Measurements from ENCODE around the gene TTC13. TPM values are rescaled to one million over a fixed set of nuclear protein-coding genes. Genes with fewer than 3 reads are reported as not detected.

Gene TTC13
- polyA plus RNA-seq, 1 of the 3 experiments (the other 2 are of a cell fraction): 5.5 TPM

GRCh38 chr1:231016234-231016633 lies 37.6 kb upstream of the TTC13 start:
- H4K20me1 ChIP-seq (ENCODE audit: insufficient read depth): no peaks in the 10 kb centered on the region
- no peaks in the 10 kb centered on the region for H3K36me3 ChIP-seq (replicated peaks in 1 of 2; ENCODE audit: control insufficient read depth in 1 of 2, insufficient read depth in 2 of 2, low read length in 1 of 2)
- no peak for DNase-seq
- no peaks in the 10 kb centered on the region for H3K9me3 ChIP-seq
- H3K79me2 ChIP-seq (ENCODE audit: insufficient read depth): no peaks in the 10 kb centered on the region
- H3F3A ChIP-seq (replicated peaks; ENCODE audit: insufficient read depth): no peaks in the 10 kb centered on the region
- CTCF ChIA-PET: interaction anchor here (0.9 kb wide), 1 partner anchor 15 kb away, joined by 3 read pairs; no protein-coding TSS in a partner anchor
- no peak overlapping the region for H3K9ac ChIP-seq
- no peak overlapping the region for H3K4me2 ChIP-seq
- H3K4me3 ChIP-seq (ENCODE audit: low read depth in 2 of 2, low read length in 1 of 2): no peak overlapping the region
- POLR2A ChIA-PET: no interaction called here
- no peaks in the 10 kb centered on the region for H3K4me1 ChIP-seq (ENCODE audit: control insufficient read depth in 1 of 2, insufficient read depth in 2 of 2, low read depth in 1 of 2, low read length in 1 of 2)
- WGBS (ENCODE audit: low lambda C conversion rate): 87% methylated on average over 6 of the region's 6 CpGs
- H3K27me3 ChIP-seq (ENCODE audit: insufficient read depth): no peaks in the 10 kb centered on the region
- H2AFZ ChIP-seq (ENCODE audit: low read depth): no peak overlapping the region
- no peak overlapping the region for H3K27ac ChIP-seq (ENCODE audit: low read depth in 2 of 2, low read length in 1 of 2)
- TF ChIP-seq TCF12 (IDR thresholded peaks at IDR 0.05) (no peak), NRF1 (IDR thresholded peaks at IDR 0.05; ENCODE audit: low read depth, low read length) (no peak), JUND (IDR thresholded peaks at IDR 0.05) (no peak), GATA2 (CRISPR knock-in tag; IDR thresholded peaks at IDR 0.05) (no peak), YY1 (IDR thresholded peaks at IDR 0.05; ENCODE audit: low read depth) (no peak), SIN3A (IDR thresholded peaks at IDR 0.05; ENCODE audit: borderline replicate concordance, low read depth, low read length) (no peak), TAF1 (IDR thresholded peaks at IDR 0.05; ENCODE audit: borderline replicate concordance, low read depth, low read length) (no peak), MEF2A (IDR thresholded peaks at IDR 0.05; ENCODE audit: borderline replicate concordance, low read depth) (no peak), NFIC (IDR thresholded peaks at IDR 0.05; ENCODE audit: borderline replicate concordance) (no peak), RFX5 (IDR thresholded peaks at IDR 0.05; ENCODE audit: low read length) (no peak), CTCF (IDR thresholded peaks at IDR 0.05) (no peak), SMC3 (IDR thresholded peaks at IDR 0.05; ENCODE audit: low read depth, low read length) (no peak), FOXM1 (IDR thresholded peaks at IDR 0.05; ENCODE audit: low read depth) (no peak), EZH2phosphoT487 (IDR thresholded peaks at IDR 0.05; ENCODE audit: borderline replicate concordance, low read depth) (no peak), IRF3 (IDR thresholded peaks at IDR 0.05; ENCODE audit: low read depth, low read length) (no peak)
- TF ChIP-seq, protein P1, sequence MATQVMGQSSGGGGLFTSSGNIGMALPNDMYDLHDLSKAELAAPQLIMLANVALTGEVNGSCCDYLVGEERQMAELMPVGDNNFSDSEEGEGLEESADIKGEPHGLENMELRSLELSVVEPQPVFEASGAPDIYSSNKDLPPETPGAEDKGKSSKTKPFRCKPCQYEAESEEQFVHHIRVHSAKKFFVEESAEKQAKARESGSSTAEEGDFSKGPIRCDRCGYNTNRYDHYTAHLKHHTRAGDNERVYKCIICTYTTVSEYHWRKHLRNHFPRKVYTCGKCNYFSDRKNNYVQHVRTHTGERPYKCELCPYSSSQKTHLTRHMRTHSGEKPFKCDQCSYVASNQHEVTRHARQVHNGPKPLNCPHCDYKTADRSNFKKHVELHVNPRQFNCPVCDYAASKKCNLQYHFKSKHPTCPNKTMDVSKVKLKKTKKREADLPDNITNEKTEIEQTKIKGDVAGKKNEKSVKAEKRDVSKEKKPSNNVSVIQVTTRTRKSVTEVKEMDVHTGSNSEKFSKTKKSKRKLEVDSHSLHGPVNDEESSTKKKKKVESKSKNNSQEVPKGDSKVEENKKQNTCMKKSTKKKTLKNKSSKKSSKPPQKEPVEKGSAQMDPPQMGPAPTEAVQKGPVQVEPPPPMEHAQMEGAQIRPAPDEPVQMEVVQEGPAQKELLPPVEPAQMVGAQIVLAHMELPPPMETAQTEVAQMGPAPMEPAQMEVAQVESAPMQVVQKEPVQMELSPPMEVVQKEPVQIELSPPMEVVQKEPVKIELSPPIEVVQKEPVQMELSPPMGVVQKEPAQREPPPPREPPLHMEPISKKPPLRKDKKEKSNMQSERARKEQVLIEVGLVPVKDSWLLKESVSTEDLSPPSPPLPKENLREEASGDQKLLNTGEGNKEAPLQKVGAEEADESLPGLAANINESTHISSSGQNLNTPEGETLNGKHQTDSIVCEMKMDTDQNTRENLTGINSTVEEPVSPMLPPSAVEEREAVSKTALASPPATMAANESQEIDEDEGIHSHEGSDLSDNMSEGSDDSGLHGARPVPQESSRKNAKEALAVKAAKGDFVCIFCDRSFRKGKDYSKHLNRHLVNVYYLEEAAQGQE (IDR thresholded peaks at IDR 0.05; ENCODE audit: low read depth, low read length): no peak
- TF ChIP-seq, protein P2, sequence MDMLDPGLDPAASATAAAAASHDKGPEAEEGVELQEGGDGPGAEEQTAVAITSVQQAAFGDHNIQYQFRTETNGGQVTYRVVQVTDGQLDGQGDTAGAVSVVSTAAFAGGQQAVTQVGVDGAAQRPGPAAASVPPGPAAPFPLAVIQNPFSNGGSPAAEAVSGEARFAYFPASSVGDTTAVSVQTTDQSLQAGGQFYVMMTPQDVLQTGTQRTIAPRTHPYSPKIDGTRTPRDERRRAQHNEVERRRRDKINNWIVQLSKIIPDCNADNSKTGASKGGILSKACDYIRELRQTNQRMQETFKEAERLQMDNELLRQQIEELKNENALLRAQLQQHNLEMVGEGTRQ (IDR thresholded peaks at IDR 0.05; ENCODE audit: borderline replicate concordance, low read depth, low read length): no peak
- H3K9me2 ChIP-seq: no peaks in the 10 kb centered on the region

Measured in SK-N-SH (cell line).